ENCODE measurements around the gene ABLIM2. TPM values are rescaled to one million over a fixed set of nuclear protein-coding genes. Genes with fewer than 3 reads are reported as not detected.

ABLIM2 gene
- total RNA-seq, 1 experiment from 2014 or later, result 2.7 TPM

DNA sequence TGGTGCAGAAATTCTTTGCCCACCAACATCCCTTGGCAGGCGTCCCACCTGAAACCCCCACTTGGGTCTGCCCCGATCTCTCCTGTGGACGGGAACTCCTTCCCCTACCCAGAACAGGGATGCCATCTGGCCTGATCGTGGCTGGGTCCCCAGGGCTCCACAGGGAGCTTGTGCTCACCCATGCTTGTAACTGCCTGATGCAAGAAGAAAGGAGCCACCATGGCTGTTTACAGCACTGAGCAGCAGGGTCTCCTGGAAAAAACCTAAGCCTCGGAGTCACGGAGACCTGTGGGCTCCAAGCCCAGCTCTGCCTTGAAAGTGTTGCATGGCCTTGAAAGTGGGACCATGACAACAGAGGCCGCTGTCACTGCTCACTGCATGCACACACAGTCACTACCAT is 117.4 kb downstream of the ABLIM2 start:
- intact Hi-C loops (cut with micrococcal nuclease; ENCODE audit: unreplicated experiment), result no loop called here
- ChIA-PET POLR2A (ENCODE audit: low non-redundant PET) (no interaction called here), CTCF (interaction anchor here (0.6 kb wide), 1 partner anchor 197 kb away, joined by 3 read pairs; no protein-coding TSS in a partner anchor)
- no peak overlapping the region for H3K4me3 ChIP-seq (ENCODE audit: low read depth, low read length, poor library complexity, severe bottlenecking)
- no peaks in the 10 kb centered on the region for H3K27me3 ChIP-seq (replicated peaks; ENCODE audit: insufficient read depth, low read depth, low read length, poor library complexity)
- no peak for DNase-seq (ENCODE audit: low spot score)
- TF ChIP-seq, protein P1, sequence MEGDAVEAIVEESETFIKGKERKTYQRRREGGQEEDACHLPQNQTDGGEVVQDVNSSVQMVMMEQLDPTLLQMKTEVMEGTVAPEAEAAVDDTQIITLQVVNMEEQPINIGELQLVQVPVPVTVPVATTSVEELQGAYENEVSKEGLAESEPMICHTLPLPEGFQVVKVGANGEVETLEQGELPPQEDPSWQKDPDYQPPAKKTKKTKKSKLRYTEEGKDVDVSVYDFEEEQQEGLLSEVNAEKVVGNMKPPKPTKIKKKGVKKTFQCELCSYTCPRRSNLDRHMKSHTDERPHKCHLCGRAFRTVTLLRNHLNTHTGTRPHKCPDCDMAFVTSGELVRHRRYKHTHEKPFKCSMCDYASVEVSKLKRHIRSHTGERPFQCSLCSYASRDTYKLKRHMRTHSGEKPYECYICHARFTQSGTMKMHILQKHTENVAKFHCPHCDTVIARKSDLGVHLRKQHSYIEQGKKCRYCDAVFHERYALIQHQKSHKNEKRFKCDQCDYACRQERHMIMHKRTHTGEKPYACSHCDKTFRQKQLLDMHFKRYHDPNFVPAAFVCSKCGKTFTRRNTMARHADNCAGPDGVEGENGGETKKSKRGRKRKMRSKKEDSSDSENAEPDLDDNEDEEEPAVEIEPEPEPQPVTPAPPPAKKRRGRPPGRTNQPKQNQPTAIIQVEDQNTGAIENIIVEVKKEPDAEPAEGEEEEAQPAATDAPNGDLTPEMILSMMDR (conservative IDR thresholded peaks at IDR 0.05; ENCODE audit: low read depth, low read length), result no peak
- TF ChIP-seq EZH2 (IDR thresholded peaks at IDR 0.05; ENCODE audit: borderline replicate concordance, low read depth, low read length, poor library complexity, severe bottlenecking), result no peak
- H3K36me3 ChIP-seq (ENCODE audit: insufficient read depth, low read length, poor library complexity, severe bottlenecking), result no peaks in the 10 kb centered on the region
- no peak overlapping the region for H3K27ac ChIP-seq (ENCODE audit: low read depth, low read length, poor library complexity, severe bottlenecking)
- BruUV-seq (replicated peaks), result no TSS peak
- H3K9me3 ChIP-seq (ENCODE audit: low read depth, low read length, poor library complexity, severe bottlenecking), result no peaks in the 10 kb centered on the region
- H3K4me1 ChIP-seq (ENCODE audit: insufficient read depth, low read length, poor library complexity, severe bottlenecking), result no peaks in the 10 kb centered on the region

DNA sequence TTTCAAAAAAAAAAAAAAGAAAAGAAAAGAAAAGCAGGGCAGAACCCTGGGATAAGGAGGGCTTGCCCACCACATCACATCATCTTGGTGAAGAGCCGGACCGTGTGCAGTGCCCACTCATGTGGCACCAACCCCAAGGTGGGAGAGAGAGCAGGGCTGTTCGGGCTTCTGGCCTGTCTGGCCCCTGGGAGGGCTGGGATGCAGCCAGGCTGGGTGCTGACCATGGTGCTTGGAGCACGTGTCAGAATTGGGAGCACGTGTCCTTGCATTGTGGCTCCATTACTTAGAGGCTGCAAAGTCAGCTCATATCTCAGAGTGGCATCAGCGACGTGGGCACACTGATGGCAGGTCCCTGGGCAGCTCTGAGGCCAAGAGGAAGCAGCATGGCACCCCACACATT is 118.0 kb downstream of the ABLIM2 start:
- no peaks in the 10 kb centered on the region for H3K9me3 ChIP-seq (ENCODE audit: low read depth, low read length, poor library complexity, severe bottlenecking)
- CTCF ChIA-PET, result no interaction called here

DNA sequence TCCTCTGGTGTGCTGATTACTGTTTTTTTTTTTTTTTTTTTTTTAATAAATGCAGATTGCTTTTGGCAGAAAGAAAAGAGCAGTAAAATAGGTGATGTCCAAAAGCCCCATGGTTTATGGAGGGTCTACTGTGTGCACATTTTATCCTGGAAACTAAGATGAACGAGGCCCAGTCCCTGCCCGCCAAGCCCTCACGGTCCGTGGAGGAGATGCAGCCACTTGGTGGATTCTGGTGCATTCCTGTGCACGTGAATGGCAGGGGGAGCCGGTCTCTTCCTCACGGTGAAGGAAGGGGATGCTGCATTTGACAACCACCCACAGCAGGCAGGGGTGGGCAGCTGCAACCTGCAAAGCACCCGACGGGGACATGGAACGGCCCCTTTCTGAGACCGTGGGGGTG is 118.8 kb downstream of the ABLIM2 start:
- Histone ChIP-seq H3K9me3 (ENCODE audit: low read depth, low read length, poor library complexity, severe bottlenecking) (no peaks in the 10 kb centered on the region), H3K27me3 (replicated peaks; ENCODE audit: insufficient read depth, low read depth, low read length, poor library complexity) (no peaks in the 10 kb centered on the region), H3K4me3 (ENCODE audit: low read depth, low read length, poor library complexity, severe bottlenecking) (no peak overlapping the region), H3K27ac (ENCODE audit: low read depth, low read length, poor library complexity, severe bottlenecking) (no peak overlapping the region), H3K36me3 (ENCODE audit: insufficient read depth, low read length, poor library complexity, severe bottlenecking) (no peaks in the 10 kb centered on the region), H3K4me1 (ENCODE audit: insufficient read depth, low read length, poor library complexity, severe bottlenecking) (no peaks in the 10 kb centered on the region)
- no TSS peak for BruUV-seq (replicated peaks)
- ChIA-PET CTCF (no interaction called here), POLR2A (ENCODE audit: low non-redundant PET) (no interaction called here)
- no peak for TF ChIP-seq EZH2 (IDR thresholded peaks at IDR 0.05; ENCODE audit: borderline replicate concordance, low read depth, low read length, poor library complexity, severe bottlenecking)
- TF ChIP-seq, protein P1 (conservative IDR thresholded peaks at IDR 0.05; ENCODE audit: low read depth, low read length), result no peak
- DNase-seq (ENCODE audit: low spot score), result no peak
- intact Hi-C loops (cut with micrococcal nuclease; ENCODE audit: unreplicated experiment), result no loop called here

More for the DNA sequence above, 118.0 kb downstream of the ABLIM2 start:
- Histone ChIP-seq H3K27ac (ENCODE audit: low read depth, low read length, poor library complexity, severe bottlenecking) (no peak overlapping the region), H3K27me3 (replicated peaks; ENCODE audit: insufficient read depth, low read depth, low read length, poor library complexity) (no peaks in the 10 kb centered on the region), H3K4me3 (ENCODE audit: low read depth, low read length, poor library complexity, severe bottlenecking) (no peak overlapping the region), H3K36me3 (ENCODE audit: insufficient read depth, low read length, poor library complexity, severe bottlenecking) (no peaks in the 10 kb centered on the region), H3K4me1 (ENCODE audit: insufficient read depth, low read length, poor library complexity, severe bottlenecking) (no peaks in the 10 kb centered on the region)
- no peak for TF ChIP-seq EZH2 (IDR thresholded peaks at IDR 0.05; ENCODE audit: borderline replicate concordance, low read depth, low read length, poor library complexity, severe bottlenecking)
- TF ChIP-seq, protein P1 (conservative IDR thresholded peaks at IDR 0.05; ENCODE audit: low read depth, low read length), result no peak
- no peak for DNase-seq (ENCODE audit: low spot score)
- intact Hi-C loops (cut with micrococcal nuclease; ENCODE audit: unreplicated experiment), result no loop called here
- POLR2A ChIA-PET (ENCODE audit: low non-redundant PET), result no interaction called here
- BruUV-seq (replicated peaks), result no TSS peak
